IMR-90 (cell line): ENCODE data around the gene MRPS15. TPM values are rescaled to one million over a fixed set of nuclear protein-coding genes. Genes with fewer than 3 reads are reported as not detected.

Experiments used
- ATAC-seq: fragments of 200-7000 bp; cut with Tn5 transposase; 2 replicates; pipeline ENCODE4 v1.9.1; 2020; ENCODE audit warnings: low read depth, mild to moderate bottlenecking, moderate library complexity
- BruUV-seq: library from RNA; stranded (reverse); fragments of 400-500 nt; replicated peaks from 2 replicates; lab custom pipeline; 2021; lab: Mats Ljungman, UMichigan
- CTCF ChIA-PET: fragments of 300-600 bp; formaldehyde crosslinking; extraction: SDS; loops from one replicate; lab custom pipeline; 2021; ENCODE audit warnings: antibody characterized with exemption; lab: Yijun Ruan, JAX
- POLR2A ChIA-PET: fragments of 300-600 bp; sonication (Branson Sonifier 250); formaldehyde crosslinking; loops from one replicate; lab custom pipeline; 2022; ENCODE audit warnings: antibody characterized with exemption; ENCODE audit not compliant: unreplicated experiment; lab: Charles Lee
- DNase-seq: peaks from one replicate; pipeline ENCODE4 v3.0.0; 2013
- H2AFZ ChIP-seq: replicated peaks from 2 replicates; pipeline ENCODE3; 2013; ENCODE audit warnings: low read length, mild to moderate bottlenecking; ENCODE audit not compliant: poor library complexity
- H2AK5ac ChIP-seq: 2 replicates; pipeline ENCODE4 v1.6.1; 2013; ENCODE audit warnings: low read depth, low read length, inconsistent platforms
- H2AK9ac ChIP-seq: replicated peaks from 2 replicates; pipeline ENCODE3; 2013; ENCODE audit warnings: mild to moderate bottlenecking, low read depth, low read length, moderate library complexity; ENCODE audit not compliant: poor library complexity
- H2BK120ac ChIP-seq: 2 replicates; pipeline ENCODE4 v1.6.1; 2013; ENCODE audit warnings: low read depth, low read length, inconsistent platforms
- H2BK15ac ChIP-seq: 3 replicates; pipeline ENCODE4 v1.6.1; 2013; ENCODE audit warnings: low read depth, low read length, inconsistent platforms
- H2BK20ac ChIP-seq: 2 replicates; pipeline ENCODE4 v1.6.1; 2013; ENCODE audit warnings: low read depth, mild to moderate bottlenecking, inconsistent platforms, low read length, moderate library complexity
- H2BK5ac ChIP-seq: 2 replicates; pipeline ENCODE4 v1.6.1; 2013; ENCODE audit warnings: mild to moderate bottlenecking, low read depth, low read length, inconsistent platforms; ENCODE audit not compliant: poor library complexity, severe bottlenecking
- H3K14ac ChIP-seq: replicated peaks from 2 replicates; pipeline ENCODE4 v1.6.1; 2013; ENCODE audit warnings: low read depth, low read length, inconsistent platforms
- H3K18ac ChIP-seq: 2 replicates; pipeline ENCODE4 v1.6.1; 2013; ENCODE audit warnings: low read depth, low read length, control low read depth
- H3K23ac ChIP-seq: 2 replicates; pipeline ENCODE4 v1.6.1; 2013; ENCODE audit warnings: low read depth, low read length, inconsistent platforms
- H3K27ac ChIP-seq: 2 replicates; pipeline ENCODE4 v1.5.1; 2013; ENCODE audit warnings: mild to moderate bottlenecking, control low read depth, low read length; ENCODE audit not compliant: insufficient read depth
- H3K27me3 ChIP-seq: 2 replicates; pipeline ENCODE4 v1.6.1; 2013; ENCODE audit warnings: low read length; ENCODE audit not compliant: control insufficient read depth, insufficient read depth
- H3K36me3 ChIP-seq: 2 replicates; pipeline ENCODE4 v1.6.1; 2013; ENCODE audit warnings: low read length, mixed read lengths; ENCODE audit not compliant: control insufficient read depth, insufficient read depth
- H3K4ac ChIP-seq: 2 replicates; pipeline ENCODE4 v1.6.1; 2013; ENCODE audit warnings: low read depth, low read length, inconsistent platforms
- H3K4me1 ChIP-seq: 2 replicates; pipeline ENCODE4 v1.6.1; 2013; ENCODE audit warnings: low read length, mixed read lengths; ENCODE audit not compliant: control insufficient read depth, insufficient read depth
- H3K4me2 ChIP-seq: 2 replicates; pipeline ENCODE4 v1.6.1; 2013; ENCODE audit warnings: low read depth, mild to moderate bottlenecking, control low read depth, low read length, moderate library complexity
- H3K4me3 ChIP-seq: 2 replicates; pipeline ENCODE4 v1.5.1; 2013; ENCODE audit warnings: low read depth, mild to moderate bottlenecking, control low read depth, low read length, moderate library complexity; ENCODE audit not compliant: insufficient read depth
- H3K56ac ChIP-seq: 2 replicates; pipeline ENCODE4 v1.6.1; 2013; ENCODE audit warnings: low read length, inconsistent platforms; ENCODE audit not compliant: insufficient read depth; ENCODE audit errors: extremely low read depth
- H3K79me1 ChIP-seq, 2 experiments: 2 replicates each; pipeline ENCODE4 v1.6.1; 2013; ENCODE audit warnings: low read length in 2 of 2, inconsistent platforms in 1 of 2, low read depth in 1 of 2
- H3K9ac ChIP-seq: 2 replicates; pipeline ENCODE4 v1.6.1; 2013; ENCODE audit warnings: low read depth, low read length, control low read depth
- H3K9me1 ChIP-seq: 2 replicates; pipeline ENCODE4 v1.6.1; 2013; ENCODE audit warnings: low read length, inconsistent platforms; ENCODE audit not compliant: insufficient read depth
- H3K9me3 ChIP-seq: 2 replicates; pipeline ENCODE4 v1.6.1; 2013; ENCODE audit warnings: low read length; ENCODE audit not compliant: control insufficient read depth, insufficient read depth
- H4K20me1 ChIP-seq: 2 replicates; pipeline ENCODE4 v1.6.1; 2013; ENCODE audit warnings: low read length, inconsistent platforms; ENCODE audit not compliant: insufficient read depth
- H4K5ac ChIP-seq: 2 replicates; pipeline ENCODE4 v1.6.1; 2013; ENCODE audit warnings: mild to moderate bottlenecking, low read depth, low read length, control low read depth
- H4K8ac ChIP-seq, 2 experiments: 2 replicates each; pipeline ENCODE4 v1.6.1; 2013; ENCODE audit warnings: low read depth in 2 of 2, low read length in 2 of 2, control low read depth in 1 of 2, inconsistent platforms in 1 of 2
- H4K91ac ChIP-seq: 2 replicates; pipeline ENCODE4 v1.6.1; 2013; ENCODE audit warnings: low read depth, low read length, inconsistent platforms; ENCODE audit not compliant: insufficient read depth
- BHLHE40 ChIP-seq: fragments of 150-350 bp; IDR thresholded peaks from 2 replicates; pipeline ENCODE4 v1.6.1; 2016; ENCODE audit warnings: mild to moderate bottlenecking, low read depth, low read length
- CEBPB ChIP-seq: IDR thresholded peaks from 2 replicates; pipeline ENCODE4 v1.6.1; 2012; ENCODE audit warnings: low read depth, low read length, improper control_type of control experiment
- CHD1 ChIP-seq: IDR thresholded peaks from 2 replicates; pipeline ENCODE4 v1.6.1; 2012; ENCODE audit warnings: low read depth, low read length, improper control_type of control experiment
- ELK1 ChIP-seq: fragments of 150-350 bp; IDR thresholded peaks from 2 replicates; pipeline ENCODE4 v1.6.1; 2016; ENCODE audit warnings: low read depth, mild to moderate bottlenecking, low read length, moderate library complexity, borderline replicate concordance
- FOS ChIP-seq: fragments of 150-350 bp; IDR thresholded peaks from 2 replicates; pipeline ENCODE4 v1.6.1; 2016; ENCODE audit warnings: low read depth, low read length
- MAFK ChIP-seq: IDR thresholded peaks from 2 replicates; pipeline ENCODE4 v1.6.1; 2012; ENCODE audit warnings: low read depth, low read length, improper control_type of control experiment
- MXI1 ChIP-seq: IDR thresholded peaks from 2 replicates; pipeline ENCODE4 v1.6.1; 2012; ENCODE audit warnings: low read depth, mild to moderate bottlenecking, low read length, moderate library complexity, borderline replicate concordance
- NFE2L2 ChIP-seq: fragments of 150-350 bp; IDR thresholded peaks from 2 replicates; pipeline ENCODE4 v1.6.1; 2016; ENCODE audit warnings: low read depth, mild to moderate bottlenecking, low read length
- POLR2A ChIP-seq: IDR thresholded peaks from 2 replicates; pipeline ENCODE4 v1.6.1; 2012; ENCODE audit warnings: mild to moderate bottlenecking, low read depth, low read length
- RAD21 ChIP-seq: IDR thresholded peaks from 2 replicates; pipeline ENCODE4 v1.6.1; 2012; ENCODE audit warnings: low read length, improper control_type of control experiment
- RCOR1 ChIP-seq: IDR thresholded peaks from 2 replicates; pipeline ENCODE4 v1.6.1; 2012; ENCODE audit warnings: mild to moderate bottlenecking, low read length, improper control_type of control experiment; ENCODE audit not compliant: insufficient replicate concordance
- RFX5 ChIP-seq: IDR thresholded peaks from 2 replicates; pipeline ENCODE4 v1.8.0; 2012; ENCODE audit warnings: low read depth, mild to moderate bottlenecking, low read length, moderate library complexity
- SMC3 ChIP-seq: fragments of 150-350 bp; IDR thresholded peaks from 2 replicates; pipeline ENCODE4 v1.6.1; 2016; ENCODE audit warnings: low read depth, mild to moderate bottlenecking, antibody characterized with exemption, low read length, moderate library complexity
- WGBS, 2 experiments: methylation state at CpG; one replicate each; pipeline versions ENCODE4 v1.1.5 to v1.1.7; 2013; ENCODE audit warnings: missing lambda C conversion rate in 2 of 2; ENCODE audit not compliant: insufficient read length in 1 of 2; ENCODE audit errors: extremely low coverage in 2 of 2; 5-methylcytosine and 5-hydroxymethylcytosine counted together
- dilution Hi-C: fragments of 300-500 bp; cut with HindIII; formaldehyde crosslinking; loops from one replicate; pipeline ENCODE4 v1.14.3; 2018; ENCODE audit warnings: low sequenced_read_pairs; ENCODE audit not compliant: unreplicated experiment
- in situ Hi-C: fragments of 300-500 bp; cut with MboI; formaldehyde crosslinking; loops from 3 replicates; pipeline ENCODE4 v1.14.3; 2019; ENCODE audit warnings: low sequenced_read_pairs, inconsistent platforms, mixed read lengths
- intact Hi-C: fragments of 100-400 bp; cut with micrococcal nuclease; formaldehyde crosslinking; loops from 2 replicates; pipeline ENCODE4 v1.10.0; 2022
- polyA plus RNA-seq, 3 experiments: library from polyadenylated mRNA; depleted of rRNA; stranded (reverse); fragments of >200 nt; gene quantifications; 2 replicates each; pipeline ENCODE4 v1.2.3, GENCODE V29; 2012; ENCODE audit warnings: low replicate concordance in 1 of 3
- total RNA-seq: library from RNA; depleted of rRNA; stranded (reverse); fragments of >200 nt; gene quantifications from 2 replicates; pipeline ENCODE4 v1.2.3, GENCODE V29; 2012
- TF ChIP-seq, protein P1 (sequence below): fragments of 150-350 bp; IDR thresholded peaks from 2 replicates; pipeline ENCODE4 v1.6.1; 2017; ENCODE audit warnings: mild to moderate bottlenecking, antibody characterized with exemption, low read length, low read depth
- TF ChIP-seq, protein P2 (sequence below): conservative IDR thresholded peaks from 2 replicates; pipeline ENCODE4 v1.5.1; 2012; ENCODE audit warnings: mild to moderate bottlenecking, low read depth, low read length, improper control_type of control experiment

MRPS15 gene
- total and polyA plus RNA-seq, 2 of the 4 experiments (the other 2 are of a cell fraction) = 46.1 to 77.9 TPM

GRCh38 chr1:36436821-36437220 is 27.4 kb downstream of the MRPS15 start:
- Histone ChIP-seq H3K9me1 (peaks cover 3% of the 10 kb centered on the region), H3K9ac (no peak overlapping the region), H2BK120ac (no peak overlapping the region), H3K18ac (no peak overlapping the region), H3K36me3 (peaks cover 9% of the 10 kb centered on the region), H2BK20ac (no peak overlapping the region), H3K27ac (no peak overlapping the region), H4K8ac (no peak overlapping the region), H4K91ac (no peak overlapping the region), H2BK5ac (no peak overlapping the region), H3K9me3 (no peaks in the 10 kb centered on the region), H3K14ac (no peak overlapping the region; the same call in 1 of the 2 replicates), H3K4me2 (no peak overlapping the region), H3K23ac (no peak overlapping the region), H2AFZ (no peak overlapping the region), H3K4me3 (no peak overlapping the region), H2AK5ac (no peak overlapping the region), H3K4ac (no peak overlapping the region), H2AK9ac (no peak overlapping the region), H2BK15ac (no peak overlapping the region), H3K4me1 (peaks cover 3% of the 10 kb centered on the region; the same call in 1 of the 2 replicates), H4K20me1 (no peaks in the 10 kb centered on the region; the same call in 1 of the 2 replicates), H3K79me1 (no peaks in the 10 kb centered on the region), H3K56ac (no peak overlapping the region), H3K27me3 (no peaks in the 10 kb centered on the region), H4K5ac (no peak overlapping the region)
- dilution Hi-C loops (no loop called here), intact Hi-C loops (no loop called here), in situ Hi-C loops (no loop called here)
- BruUV-seq = no TSS peak
- ATAC-seq (peak; percentile 59; the same call in 1 of the 2 replicates), DNase-seq (peak; percentile 52)
- no peak for TF ChIP-seq MAFK
- TF ChIP-seq ELK1 = no peak
- TF ChIP-seq MXI1 = no peak
- no peak for TF ChIP-seq POLR2A
- no peak for TF ChIP-seq SMC3
- TF ChIP-seq RCOR1 = no peak
- no peak for TF ChIP-seq RFX5
- no peak for TF ChIP-seq NFE2L2
- TF ChIP-seq BHLHE40 = no peak
- no peak for TF ChIP-seq FOS
- TF ChIP-seq, protein P1, sequence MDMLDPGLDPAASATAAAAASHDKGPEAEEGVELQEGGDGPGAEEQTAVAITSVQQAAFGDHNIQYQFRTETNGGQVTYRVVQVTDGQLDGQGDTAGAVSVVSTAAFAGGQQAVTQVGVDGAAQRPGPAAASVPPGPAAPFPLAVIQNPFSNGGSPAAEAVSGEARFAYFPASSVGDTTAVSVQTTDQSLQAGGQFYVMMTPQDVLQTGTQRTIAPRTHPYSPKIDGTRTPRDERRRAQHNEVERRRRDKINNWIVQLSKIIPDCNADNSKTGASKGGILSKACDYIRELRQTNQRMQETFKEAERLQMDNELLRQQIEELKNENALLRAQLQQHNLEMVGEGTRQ = no peak
- TF ChIP-seq CHD1 = no peak
- TF ChIP-seq RAD21 = no peak
- TF ChIP-seq, protein P2, sequence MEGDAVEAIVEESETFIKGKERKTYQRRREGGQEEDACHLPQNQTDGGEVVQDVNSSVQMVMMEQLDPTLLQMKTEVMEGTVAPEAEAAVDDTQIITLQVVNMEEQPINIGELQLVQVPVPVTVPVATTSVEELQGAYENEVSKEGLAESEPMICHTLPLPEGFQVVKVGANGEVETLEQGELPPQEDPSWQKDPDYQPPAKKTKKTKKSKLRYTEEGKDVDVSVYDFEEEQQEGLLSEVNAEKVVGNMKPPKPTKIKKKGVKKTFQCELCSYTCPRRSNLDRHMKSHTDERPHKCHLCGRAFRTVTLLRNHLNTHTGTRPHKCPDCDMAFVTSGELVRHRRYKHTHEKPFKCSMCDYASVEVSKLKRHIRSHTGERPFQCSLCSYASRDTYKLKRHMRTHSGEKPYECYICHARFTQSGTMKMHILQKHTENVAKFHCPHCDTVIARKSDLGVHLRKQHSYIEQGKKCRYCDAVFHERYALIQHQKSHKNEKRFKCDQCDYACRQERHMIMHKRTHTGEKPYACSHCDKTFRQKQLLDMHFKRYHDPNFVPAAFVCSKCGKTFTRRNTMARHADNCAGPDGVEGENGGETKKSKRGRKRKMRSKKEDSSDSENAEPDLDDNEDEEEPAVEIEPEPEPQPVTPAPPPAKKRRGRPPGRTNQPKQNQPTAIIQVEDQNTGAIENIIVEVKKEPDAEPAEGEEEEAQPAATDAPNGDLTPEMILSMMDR = no peak
- no peak for TF ChIP-seq CEBPB
- ChIA-PET POLR2A (no interaction called here), CTCF (no interaction called here)
- WGBS, 2 experiments = no CpG with 5 or more reads among the region's 1 CpG
